HPDE6-E6E7 (cell line): Measurements from ENCODE around the gene COP1.

Experiments used
- DNase-seq: peaks from one replicate; pipeline ENCODE4 v3.0.0; 2011; ENCODE audit warnings: missing footprints; ENCODE audit errors: extremely low spot score

COP1 gene

GRCh38 chr1:175963740-175964139, 243.3 kb downstream of the COP1 start:
- no peak for DNase-seq

- DNase-seq, result no peak
Observed at GRCh38 chr1:175960169-175960568, 246.9 kb downstream of the COP1 start.

- no peak for DNase-seq
Observed at GRCh38 chr1:175951627-175952026, 255.5 kb downstream of the COP1 start.

GRCh38 chr1:175947771-175948170, 259.3 kb downstream of the COP1 start:
- DNase-seq, result no peak

- no peak for DNase-seq
Observed at GRCh38 chr1:175944591-175944990, 262.5 kb downstream of the COP1 start.

GRCh38 chr1:175941164-175941563, 265.9 kb downstream of the COP1 start:
- DNase-seq, result no peak

- no peak for DNase-seq
Observed at GRCh38 chr1:175936736-175937135, 270.4 kb downstream of the COP1 start.

GRCh38 chr1:175935566-175936115, 271.4 kb downstream of the COP1 start:
- no peak for DNase-seq

- no peak for DNase-seq
Observed at GRCh38 chr1:175935166-175935565, 271.9 kb downstream of the COP1 start.

GRCh38 chr1:175933801-175934200, 273.3 kb downstream of the COP1 start:
- DNase-seq, result no peak

- no peak for DNase-seq
Observed at GRCh38 chr1:175927944-175928343, 279.1 kb downstream of the COP1 start.

GRCh38 chr1:175922254-175922881, 284.7 kb downstream of the COP1 start:
- no peak for DNase-seq

GRCh38 chr1:175920381-175920780, 286.7 kb downstream of the COP1 start:
- DNase-seq, result no peak

- no peak for DNase-seq
Observed at GRCh38 chr1:175919001-175919400, 288.1 kb downstream of the COP1 start.

GRCh38 chr1:175918364-175918801, 288.7 kb downstream of the COP1 start:
- DNase-seq, result no peak

GRCh38 chr1:175914115-175914514, 293.0 kb downstream of the COP1 start:
- DNase-seq, result no peak

- DNase-seq, result no peak
Observed at GRCh38 chr1:175911138-175911537, 295.9 kb downstream of the COP1 start.

GRCh38 chr1:175906370-175906769, 300.7 kb downstream of the COP1 start:
- no peak for DNase-seq

GRCh38 chr1:175904808-175905207, 302.3 kb downstream of the COP1 start:
- no peak for DNase-seq

GRCh38 chr1:175902281-175902680, 304.8 kb downstream of the COP1 start:
- no peak for DNase-seq

- no peak for DNase-seq
Observed at GRCh38 chr1:175901076-175901836, 305.8 kb downstream of the COP1 start.

GRCh38 chr1:175900171-175900570, 306.9 kb downstream of the COP1 start:
- no peak for DNase-seq

- no peak for DNase-seq
Observed at GRCh38 chr1:175895966-175896365, 311.1 kb downstream of the COP1 start.
